Activated CD4-positive, alpha-beta memory T cell treated with anti-CD3 and anti-CD28 coated beads, Interleukin-2, amount 10 ng/mL, durations not matched to agents 7 days and 5 days (primary cell): ENCODE results near the gene ALDH3A1. TPM values are rescaled to one million over a fixed set of nuclear protein-coding genes. Genes with fewer than 3 reads are reported as not detected.

Source experiments
- CTCF ChIA-PET: fragments of 350-600 bp; sonication (Branson Sonifier 250); formaldehyde crosslinking; loops from one replicate; lab custom pipeline; 2021; ENCODE audit warnings: antibody characterized with exemption, inconsistent platforms; lab: Charles Lee
- POLR2A ChIA-PET: fragments of 350-600 bp; sonication (Branson Sonifier 250); formaldehyde crosslinking; loops from one replicate; lab custom pipeline; 2021; ENCODE audit warnings: antibody characterized with exemption; lab: Charles Lee
- DNase-seq: peaks from one replicate; pipeline ENCODE4 v3.0.0-alpha.2; 2020
- H3K27ac Mint-ChIP-seq: one replicate; pipeline ENCODE4 v1.8.0; 2021; ENCODE audit warnings: mild to moderate bottlenecking, mixed read lengths
- H3K27me3 Mint-ChIP-seq: one replicate; pipeline ENCODE4 v1.8.0; 2021; ENCODE audit warnings: mixed read lengths
- H3K36me3 Mint-ChIP-seq: one replicate; pipeline ENCODE4 v1.8.0; 2021; ENCODE audit warnings: low read depth, mixed read lengths
- H3K4me1 Mint-ChIP-seq: one replicate; pipeline ENCODE4 v1.8.0; 2021; ENCODE audit warnings: mixed read lengths
- H3K4me3 Mint-ChIP-seq: one replicate; pipeline ENCODE4 v1.8.0; 2021; ENCODE audit warnings: mild to moderate bottlenecking, mixed read lengths
- H3K9me3 Mint-ChIP-seq: one replicate; pipeline ENCODE4 v1.8.0; 2021; ENCODE audit warnings: mixed read lengths
- total RNA-seq, 2 experiments: library from RNA; stranded (reverse); gene quantifications; one replicate each; pipeline ENCODE4 v1.2.3, GENCODE V29; 2021

Gene ALDH3A1
- total RNA-seq, 2 experiments from 2014 or later, result not detected

- no peak for DNase-seq
- H3K27me3 Mint-ChIP-seq, result peaks cover 5% of the 10 kb centered on the region
- H3K4me1 Mint-ChIP-seq, result no peaks in the 10 kb centered on the region
- no peaks in the 10 kb centered on the region for H3K36me3 Mint-ChIP-seq
- CTCF ChIA-PET, result interaction anchor here (1.1 kb wide), 1 partner anchor 12 kb away, joined by 4 read pairs; no protein-coding TSS in a partner anchor
- no peak overlapping the region for H3K27ac Mint-ChIP-seq
- no peaks in the 10 kb centered on the region for H3K9me3 Mint-ChIP-seq
- POLR2A ChIA-PET, result no interaction called here
- H3K4me3 Mint-ChIP-seq, result no peak overlapping the region
These were observed 8.4 kb upstream of the ALDH3A1 start for GRCh38 chr17:19756546-19756945.

DNA sequence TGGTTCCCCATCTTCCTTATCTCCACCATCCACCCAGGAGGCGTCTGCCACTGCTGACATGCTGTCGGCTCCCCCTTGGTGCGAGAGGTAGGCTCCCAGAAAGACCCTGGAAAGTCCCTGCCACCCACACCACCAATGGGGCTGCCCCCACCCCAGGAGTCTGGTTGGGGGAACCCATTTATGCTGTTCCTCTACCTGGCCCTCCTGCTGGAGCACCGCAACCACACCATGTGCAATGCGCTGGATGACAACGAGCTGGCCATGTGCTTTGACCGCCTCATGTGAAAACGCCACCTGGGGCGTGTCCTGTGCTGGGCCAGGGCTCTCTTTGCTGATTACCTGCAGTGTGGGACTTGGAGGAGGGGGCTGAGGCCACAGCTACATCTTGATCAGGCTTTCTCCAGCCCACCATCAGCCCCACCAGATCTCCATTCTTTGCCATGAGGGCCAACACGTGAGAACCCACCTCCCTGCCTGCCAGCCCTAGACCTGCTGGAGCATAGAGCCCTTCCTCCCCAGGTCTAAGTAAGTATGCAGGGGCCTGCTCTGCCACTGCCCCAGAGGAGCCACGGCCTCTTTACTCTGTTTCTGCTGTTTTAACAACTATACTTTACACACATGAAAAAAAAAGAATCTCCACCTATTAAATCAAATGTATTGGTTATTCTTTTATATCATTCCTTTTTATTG lies 7.9 kb upstream of the ALDH3A1 start:
- ChIA-PET POLR2A (no interaction called here), CTCF (interaction anchor here (0.7 to 1.1 kb wide), 2 partner anchors 11 to 19 kb away, joined by 3 to 4 read pairs; no protein-coding TSS in a partner anchor)
- H3K4me1 Mint-ChIP-seq, result no peaks in the 10 kb centered on the region
- no peak overlapping the region for H3K27ac Mint-ChIP-seq
- no peak overlapping the region for H3K4me3 Mint-ChIP-seq
- no peaks in the 10 kb centered on the region for H3K36me3 Mint-ChIP-seq
- peaks cover 3% of the 10 kb centered on the region for H3K27me3 Mint-ChIP-seq
- no peak for DNase-seq
- H3K9me3 Mint-ChIP-seq, result no peaks in the 10 kb centered on the region

DNA sequence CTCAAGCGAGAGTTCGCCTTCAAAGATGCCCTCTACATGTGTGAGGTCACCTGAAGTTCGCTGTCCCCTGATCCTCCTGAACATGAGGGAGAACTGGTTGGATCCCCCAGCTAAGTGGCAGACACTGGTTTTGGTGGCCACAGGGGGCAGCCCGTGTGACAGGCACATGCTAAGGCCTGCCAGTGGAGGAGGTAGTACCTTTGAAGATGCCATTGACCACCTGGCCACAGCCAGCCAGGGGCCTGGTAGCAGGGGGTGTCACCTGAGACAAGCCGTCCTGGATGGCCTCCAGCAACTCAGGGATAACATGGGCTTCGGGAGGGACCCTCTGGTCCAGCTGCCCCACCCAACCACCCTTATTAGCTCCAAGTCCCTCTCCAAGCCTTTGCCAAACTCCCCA lies 7.3 kb upstream of the ALDH3A1 start:
- Mint-ChIP-seq H3K36me3 (no peaks in the 10 kb centered on the region), H3K27me3 (no peaks in the 10 kb centered on the region), H3K4me1 (no peaks in the 10 kb centered on the region), H3K9me3 (no peaks in the 10 kb centered on the region), H3K27ac (no peak overlapping the region), H3K4me3 (no peak overlapping the region)
- ChIA-PET CTCF (interaction anchor here (0.7 to 3.0 kb wide), 2 partner anchors 11 to 20 kb away, joined by 3 to 16 read pairs; no protein-coding TSS in a partner anchor), POLR2A (no interaction called here)
- DNase-seq, result no peak

DNA sequence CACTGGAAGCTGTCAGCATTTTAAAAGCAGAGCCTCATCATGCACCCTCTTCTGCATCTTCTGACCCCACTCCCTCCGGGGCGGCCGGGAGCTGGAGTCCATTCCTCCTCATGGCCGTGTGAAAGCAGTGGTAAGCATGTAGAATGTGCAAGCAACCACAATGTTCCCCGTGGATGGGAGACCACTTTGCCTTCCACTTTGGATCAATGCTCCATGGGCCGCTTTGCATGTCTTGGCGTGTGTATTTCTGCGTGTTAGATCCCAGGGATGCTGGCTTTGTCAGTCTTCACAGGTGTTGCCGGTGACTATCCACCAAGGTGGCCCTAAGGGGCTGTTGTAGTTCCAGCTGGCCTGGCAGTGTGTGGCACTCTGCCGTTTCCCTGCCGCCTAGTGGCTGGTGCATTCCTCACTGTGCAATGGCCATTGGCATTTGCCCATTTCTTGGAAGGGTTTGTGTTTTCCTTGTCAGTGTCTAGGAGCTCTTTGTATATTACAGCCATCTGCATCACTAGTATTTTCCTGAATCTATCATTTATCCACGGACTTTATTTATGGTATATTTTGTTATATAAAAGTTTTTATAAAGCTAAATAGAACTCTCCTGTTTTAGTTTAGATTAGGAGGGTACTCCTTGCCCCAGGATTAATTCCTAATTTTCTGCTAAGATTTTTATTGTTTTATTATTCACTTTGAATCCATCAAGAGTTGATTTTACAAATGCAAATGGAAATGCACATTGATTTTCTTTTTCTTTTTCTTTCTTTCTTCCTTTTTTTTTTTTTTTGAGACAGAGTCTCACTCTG lies 5.8 kb upstream of the ALDH3A1 start:
- no peak for DNase-seq
- Mint-ChIP-seq H3K4me1 (no peaks in the 10 kb centered on the region), H3K27ac (no peak overlapping the region), H3K9me3 (no peaks in the 10 kb centered on the region), H3K36me3 (no peaks in the 10 kb centered on the region), H3K27me3 (peaks cover 4% of the 10 kb centered on the region), H3K4me3 (no peak overlapping the region)
- ChIA-PET POLR2A (no interaction called here), CTCF (interaction anchor here (1.9 to 3.0 kb wide), 3 partner anchors 8 to 13 kb away, joined by 6 to 16 read pairs (median 8); no protein-coding TSS in a partner anchor)

DNA sequence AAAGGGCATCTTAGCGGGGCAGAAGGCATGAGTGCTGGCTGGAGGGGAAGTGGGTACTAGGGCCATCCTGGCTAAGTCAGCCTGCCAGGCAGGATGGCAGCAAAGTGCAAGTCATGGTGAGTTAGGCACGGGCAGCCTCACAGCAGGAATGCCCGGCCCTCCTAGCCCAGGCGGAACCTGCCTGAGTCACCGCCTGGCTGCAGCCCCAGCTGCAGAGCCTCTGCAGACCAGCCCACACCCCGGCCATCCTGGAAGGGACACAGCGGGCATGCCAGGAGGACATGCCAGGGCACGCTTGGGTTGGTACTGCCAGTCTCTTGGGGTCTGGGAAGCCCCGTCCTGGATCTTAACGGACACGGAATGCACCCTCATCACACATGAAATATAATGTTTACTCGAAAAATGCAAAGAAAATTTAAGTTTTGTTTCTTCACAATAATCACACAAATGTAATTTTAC lies 5.0 kb upstream of the ALDH3A1 start:
- Mint-ChIP-seq H3K9me3 (no peaks in the 10 kb centered on the region), H3K27ac (no peak overlapping the region), H3K4me3 (no peak overlapping the region), H3K27me3 (peaks cover 4% of the 10 kb centered on the region), H3K4me1 (no peaks in the 10 kb centered on the region), H3K36me3 (no peaks in the 10 kb centered on the region)
- POLR2A ChIA-PET, result no interaction called here
- CTCF ChIA-PET, result interaction anchor here (1.9 to 3.0 kb wide), 3 partner anchors 9 to 13 kb away, joined by 6 to 16 read pairs (median 8); no protein-coding TSS in a partner anchor
- DNase-seq, result no peak

GRCh38 chr17:19752216-19753050 lies 4.3 kb upstream of the ALDH3A1 start:
- H3K9me3 Mint-ChIP-seq, result no peaks in the 10 kb centered on the region
- DNase-seq, result no peak
- H3K4me1 Mint-ChIP-seq, result no peaks in the 10 kb centered on the region
- H3K4me3 Mint-ChIP-seq, result no peak overlapping the region
- POLR2A ChIA-PET, result no interaction called here
- CTCF ChIA-PET, result interaction anchor here (1.9 to 3.0 kb wide), 3 partner anchors 8 to 14 kb away, joined by 6 to 16 read pairs (median 8); no protein-coding TSS in a partner anchor
- no peaks in the 10 kb centered on the region for H3K36me3 Mint-ChIP-seq
- H3K27ac Mint-ChIP-seq, result no peak overlapping the region
- peaks cover 10% of the 10 kb centered on the region for H3K27me3 Mint-ChIP-seq

GRCh38 chr17:19750835-19751234 lies 2.7 kb upstream of the ALDH3A1 start:
- H3K9me3 Mint-ChIP-seq, result no peaks in the 10 kb centered on the region
- DNase-seq, result no peak
- H3K27me3 Mint-ChIP-seq, result peaks cover 12% of the 10 kb centered on the region
- H3K27ac Mint-ChIP-seq, result no peak overlapping the region
- no peaks in the 10 kb centered on the region for H3K36me3 Mint-ChIP-seq
- ChIA-PET POLR2A (no interaction called here), CTCF (no interaction called here)
- no peaks in the 10 kb centered on the region for H3K4me1 Mint-ChIP-seq
- H3K4me3 Mint-ChIP-seq, result no peak overlapping the region

DNA sequence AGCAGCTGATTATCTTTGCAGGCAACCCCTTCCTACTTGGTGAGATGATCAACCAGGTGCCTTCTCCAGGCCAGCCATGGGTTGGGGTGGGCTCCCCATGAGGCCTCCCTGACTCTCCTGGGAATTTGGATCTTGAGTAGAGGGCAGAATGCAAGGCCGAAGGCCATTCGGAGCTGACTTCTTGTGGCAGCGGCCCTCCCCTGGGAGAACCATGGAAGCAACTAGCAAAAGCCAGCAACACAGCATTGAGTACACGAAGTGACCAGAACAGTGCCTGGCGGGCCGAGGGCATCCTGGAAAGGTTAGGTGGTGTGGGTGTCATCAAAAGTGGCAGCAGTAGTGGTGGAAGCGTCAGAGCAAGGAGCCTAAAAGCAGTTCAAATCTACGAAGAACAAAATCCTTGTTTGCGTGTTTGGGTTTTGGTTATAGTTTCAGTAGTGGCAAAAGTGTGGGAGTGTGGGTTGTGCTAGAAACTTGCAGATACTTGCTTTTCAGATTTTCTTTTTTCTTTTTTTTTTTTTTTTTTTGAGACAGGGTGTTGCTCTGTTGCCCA lies 2.0 kb upstream of the ALDH3A1 start:
- no peak for DNase-seq
- POLR2A ChIA-PET, result no interaction called here
- Mint-ChIP-seq H3K9me3 (no peaks in the 10 kb centered on the region), H3K4me1 (peaks cover under 1% of the 10 kb centered on the region), H3K27ac (no peak overlapping the region), H3K36me3 (no peaks in the 10 kb centered on the region), H3K27me3 (peaks cover 12% of the 10 kb centered on the region), H3K4me3 (no peak overlapping the region)
- CTCF ChIA-PET, result no interaction called here

DNA sequence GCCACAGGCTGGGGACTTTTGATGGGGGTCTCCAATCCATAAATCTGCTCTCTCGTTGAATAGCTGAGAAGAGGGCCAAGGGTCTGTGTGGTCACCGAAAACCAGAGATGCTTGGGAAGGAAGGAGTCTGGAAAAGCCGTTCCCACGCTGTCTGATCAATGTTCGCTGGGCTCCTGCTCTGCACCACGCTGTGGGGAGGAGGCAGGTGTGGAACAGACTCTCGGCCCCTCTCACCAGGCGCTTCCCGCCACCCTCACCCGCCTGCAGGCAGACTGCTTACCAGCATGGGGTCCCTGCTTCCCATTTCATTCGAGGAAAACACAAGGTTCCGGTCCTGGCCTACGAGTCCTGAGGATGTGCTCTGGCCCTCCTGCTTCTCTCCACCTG lies 702 bp upstream of the ALDH3A1 start:
- peaks cover 6% of the 10 kb centered on the region for H3K4me1 Mint-ChIP-seq
- no peaks in the 10 kb centered on the region for H3K36me3 Mint-ChIP-seq
- H3K9me3 Mint-ChIP-seq, result no peaks in the 10 kb centered on the region
- ChIA-PET CTCF (no interaction called here), POLR2A (no interaction called here)
- no peak overlapping the region for H3K27ac Mint-ChIP-seq
- DNase-seq, result no peak
- H3K27me3 Mint-ChIP-seq, result peaks cover 12% of the 10 kb centered on the region
- no peak overlapping the region for H3K4me3 Mint-ChIP-seq

DNA sequence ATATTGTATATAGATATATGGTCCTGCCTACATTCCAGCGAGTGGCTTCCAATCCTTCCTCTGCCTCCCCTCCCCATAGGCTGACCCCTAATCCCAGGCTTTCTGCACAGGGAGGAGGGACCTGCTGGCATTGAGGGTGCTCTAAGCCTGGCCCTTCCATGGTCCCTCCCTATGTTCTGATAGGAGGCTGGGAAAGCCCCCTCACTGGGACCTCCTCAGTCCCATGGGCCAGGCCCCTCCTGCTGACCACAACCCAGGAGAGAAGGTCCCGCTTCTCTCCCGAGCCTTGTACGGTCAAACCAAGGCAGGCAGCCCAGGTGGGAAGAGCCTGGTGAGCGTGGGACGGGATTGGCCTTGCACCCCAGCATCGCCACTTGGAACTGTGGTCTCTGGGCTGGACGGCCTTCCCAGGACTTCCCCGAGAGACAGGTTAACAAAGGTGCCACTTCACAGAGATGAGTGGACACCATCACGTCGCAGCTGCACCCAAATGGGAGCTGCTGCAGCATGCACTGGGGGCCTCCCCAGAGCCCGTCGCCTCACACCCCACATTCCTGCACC lies 859 bp downstream of the ALDH3A1 start:
- Mint-ChIP-seq H3K9me3 (no peaks in the 10 kb centered on the region), H3K36me3 (no peaks in the 10 kb centered on the region), H3K27me3 (peaks cover 12% of the 10 kb centered on the region), H3K4me3 (no peak overlapping the region), H3K27ac (no peak overlapping the region), H3K4me1 (peaks cover 6% of the 10 kb centered on the region)
- no peak for DNase-seq
- ChIA-PET CTCF (interaction anchor here (1.0 kb wide), 1 partner anchor 242 kb away, joined by 3 read pairs; no protein-coding TSS in a partner anchor), POLR2A (no interaction called here)

DNA sequence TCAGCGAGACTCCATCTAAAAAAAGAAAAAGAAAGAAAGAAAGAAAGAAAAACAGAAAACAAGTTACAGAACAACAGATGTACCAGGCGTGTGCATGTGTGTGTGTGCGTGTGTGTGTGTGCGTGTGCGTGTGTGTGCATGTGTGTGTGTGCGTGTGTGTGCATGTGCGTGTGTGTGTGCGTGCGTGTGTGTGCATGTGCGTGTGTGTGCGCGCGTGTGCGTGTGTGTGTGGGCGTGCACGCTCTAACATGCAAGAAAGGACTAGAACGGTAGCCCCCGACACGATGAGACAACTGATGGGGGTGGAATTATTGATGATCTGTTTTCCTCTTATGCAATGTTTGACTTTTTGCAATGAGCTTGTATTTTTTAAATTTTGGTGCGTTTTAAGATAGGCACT lies 1.6 kb downstream of the ALDH3A1 start:
- DNase-seq, result no peak
- CTCF ChIA-PET, result interaction anchor here (1.0 kb wide), 1 partner anchor 243 kb away, joined by 3 read pairs; no protein-coding TSS in a partner anchor
- Mint-ChIP-seq H3K4me1 (peaks cover 6% of the 10 kb centered on the region), H3K27me3 (peaks cover 12% of the 10 kb centered on the region), H3K4me3 (no peak overlapping the region), H3K36me3 (no peaks in the 10 kb centered on the region), H3K27ac (no peak overlapping the region), H3K9me3 (no peaks in the 10 kb centered on the region)
- POLR2A ChIA-PET, result no interaction called here
